HUES6 (cell line): Measurements from ENCODE around the gene COL8A1.

Source experiments
- H3K27ac ChIP-seq: 2 replicates; pipeline ENCODE4 v1.7.0; 2013; ENCODE audit warnings: low read depth, mild to moderate bottlenecking, low read length, inconsistent platforms
- H3K27me3 ChIP-seq: 2 replicates; pipeline ENCODE4 v1.6.1; 2013; ENCODE audit warnings: low read length; ENCODE audit not compliant: control insufficient read depth, insufficient read depth
- H3K36me3 ChIP-seq: 2 replicates; pipeline ENCODE4 v1.6.1; 2013; ENCODE audit warnings: low read length; ENCODE audit not compliant: control insufficient read depth, insufficient read depth
- H3K4me1 ChIP-seq: 2 replicates; pipeline ENCODE4 v1.6.1; 2013; ENCODE audit warnings: low read length; ENCODE audit not compliant: control insufficient read depth, insufficient read depth
- H3K4me3 ChIP-seq: 2 replicates; pipeline ENCODE4 v1.5.1; 2013; ENCODE audit warnings: low read depth, low read length
- H3K9ac ChIP-seq: one replicate; pipeline ENCODE4 v1.6.1; 2013; ENCODE audit warnings: mild to moderate bottlenecking, low read length
- H3K9me3 ChIP-seq: 2 replicates; pipeline ENCODE4 v1.6.1; 2013; ENCODE audit warnings: low read depth, low read length; ENCODE audit not compliant: control insufficient read depth, insufficient read depth

Gene COL8A1

GRCh38 chr3:99710094-99710493 is 71.7 kb downstream of the COL8A1 start:
- no peaks in the 10 kb centered on the region for H3K9me3 ChIP-seq
- H3K4me1 ChIP-seq = no peaks in the 10 kb centered on the region
- H3K27me3 ChIP-seq = no peaks in the 10 kb centered on the region
- no peaks in the 10 kb centered on the region for H3K36me3 ChIP-seq
- H3K9ac ChIP-seq = no peak overlapping the region
- H3K27ac ChIP-seq = no peak overlapping the region
- H3K4me3 ChIP-seq = no peak overlapping the region

- H3K4me3 ChIP-seq = no peak overlapping the region
- no peaks in the 10 kb centered on the region for H3K4me1 ChIP-seq
- no peaks in the 10 kb centered on the region for H3K27me3 ChIP-seq
- H3K9me3 ChIP-seq = no peaks in the 10 kb centered on the region
- H3K27ac ChIP-seq = no peak overlapping the region
- H3K9ac ChIP-seq = no peak overlapping the region
- no peaks in the 10 kb centered on the region for H3K36me3 ChIP-seq
Measured at GRCh38 chr3:99711351-99711750, 73.0 kb downstream of the COL8A1 start.

- Histone ChIP-seq H3K27ac (no peak overlapping the region), H3K9ac (no peak overlapping the region)
Measured at GRCh38 chr3:99712291-99712954, 74.0 kb downstream of the COL8A1 start.

GRCh38 chr3:99713440-99713839 is 75.0 kb downstream of the COL8A1 start:
- Histone ChIP-seq H3K36me3 (no peaks in the 10 kb centered on the region), H3K27me3 (no peaks in the 10 kb centered on the region), H3K27ac (no peak overlapping the region), H3K9me3 (no peaks in the 10 kb centered on the region), H3K9ac (no peak overlapping the region), H3K4me3 (no peak overlapping the region), H3K4me1 (peaks cover 10% of the 10 kb centered on the region)

More at GRCh38 chr3:99712291-99712954, 74.0 kb downstream of the COL8A1 start:
- peaks cover 10% of the 10 kb centered on the region for H3K4me1 ChIP-seq
- H3K36me3 ChIP-seq = no peaks in the 10 kb centered on the region
- no peak overlapping the region for H3K4me3 ChIP-seq
- H3K9me3 ChIP-seq = no peaks in the 10 kb centered on the region
- no peaks in the 10 kb centered on the region for H3K27me3 ChIP-seq

GRCh38 chr3:99714146-99714545 is 75.8 kb downstream of the COL8A1 start:
- no peaks in the 10 kb centered on the region for H3K27me3 ChIP-seq
- H3K36me3 ChIP-seq = no peaks in the 10 kb centered on the region
- H3K27ac ChIP-seq = no peak overlapping the region
- H3K9me3 ChIP-seq = no peaks in the 10 kb centered on the region
- no peak overlapping the region for H3K9ac ChIP-seq
- no peak overlapping the region for H3K4me3 ChIP-seq
- H3K4me1 ChIP-seq = peaks cover 10% of the 10 kb centered on the region

GRCh38 chr3:99714575-99714974 is 76.2 kb downstream of the COL8A1 start:
- no peaks in the 10 kb centered on the region for H3K27me3 ChIP-seq
- peaks cover 10% of the 10 kb centered on the region for H3K4me1 ChIP-seq

GRCh38 chr3:99716463-99716995 is 78.1 kb downstream of the COL8A1 start:
- Histone ChIP-seq H3K27ac (0 out of 2 replicates have a peak overlapping the region, but pooled peaks have one; percentile 31), H3K9me3 (no peaks in the 10 kb centered on the region), H3K36me3 (no peaks in the 10 kb centered on the region), H3K27me3 (no peaks in the 10 kb centered on the region), H3K4me1 (peaks cover 16% of the 10 kb centered on the region), H3K4me3 (no peak overlapping the region), H3K9ac (no peak overlapping the region)

More at GRCh38 chr3:99714575-99714974, 76.2 kb downstream of the COL8A1 start:
- Histone ChIP-seq H3K4me3 (no peak overlapping the region), H3K9ac (no peak overlapping the region), H3K9me3 (no peaks in the 10 kb centered on the region), H3K27ac (no peak overlapping the region), H3K36me3 (no peaks in the 10 kb centered on the region)

- no peak overlapping the region for H3K4me3 ChIP-seq
- H3K27me3 ChIP-seq = no peaks in the 10 kb centered on the region
- no peak overlapping the region for H3K27ac ChIP-seq
- peaks cover 21% of the 10 kb centered on the region for H3K4me1 ChIP-seq
- H3K9ac ChIP-seq = no peak overlapping the region
- H3K9me3 ChIP-seq = no peaks in the 10 kb centered on the region
- no peaks in the 10 kb centered on the region for H3K36me3 ChIP-seq
Measured at GRCh38 chr3:99720985-99721632, 82.7 kb downstream of the COL8A1 start.

GRCh38 chr3:99721633-99722007 is 83.2 kb downstream of the COL8A1 start:
- Histone ChIP-seq H3K4me1 (peaks cover 18% of the 10 kb centered on the region), H3K36me3 (no peaks in the 10 kb centered on the region), H3K4me3 (no peak overlapping the region), H3K9ac (no peak overlapping the region), H3K9me3 (no peaks in the 10 kb centered on the region), H3K27ac (no peak overlapping the region), H3K27me3 (no peaks in the 10 kb centered on the region)

GRCh38 chr3:99724276-99724675 is 85.9 kb downstream of the COL8A1 start:
- H3K36me3 ChIP-seq = no peaks in the 10 kb centered on the region

GRCh38 chr3:99730870-99731269 is 92.5 kb downstream of the COL8A1 start:
- Histone ChIP-seq H3K27ac (no peak overlapping the region), H3K27me3 (no peaks in the 10 kb centered on the region), H3K9ac (no peak overlapping the region), H3K4me1 (no peaks in the 10 kb centered on the region), H3K4me3 (no peak overlapping the region), H3K9me3 (no peaks in the 10 kb centered on the region), H3K36me3 (no peaks in the 10 kb centered on the region)

More at GRCh38 chr3:99724276-99724675, 85.9 kb downstream of the COL8A1 start:
- no peaks in the 10 kb centered on the region for H3K9me3 ChIP-seq
- no peak overlapping the region for H3K4me3 ChIP-seq
- H3K4me1 ChIP-seq = peaks cover 11% of the 10 kb centered on the region; the same call in 1 of the 2 replicates
- H3K9ac ChIP-seq = no peak overlapping the region
- H3K27me3 ChIP-seq = no peaks in the 10 kb centered on the region
- no peak overlapping the region for H3K27ac ChIP-seq
